Calu3 (cell line): ENCODE data around the gene ATP5F1D. TPM values are rescaled to one million over a fixed set of nuclear protein-coding genes. Genes with fewer than 3 reads are reported as not detected.

ENCODE experiments used
- BruUV-seq: library from RNA; stranded (reverse); fragments of 400-500 nt; replicated peaks from 2 replicates; lab custom pipeline; 2021; lab: Mats Ljungman, UMichigan
- CTCF ChIA-PET: fragments of 300-600 bp; sonication (Branson Sonifier 250); formaldehyde crosslinking; loops from one replicate; lab custom pipeline; 2022; ENCODE audit warnings: antibody characterized with exemption; lab: Charles Lee
- DNase-seq: peaks from one replicate; pipeline ENCODE4 v3.0.0; 2022
- H3K27ac Mint-ChIP-seq: one replicate; pipeline ENCODE4 v1.8.0; 2022; ENCODE audit warnings: mixed read lengths; ENCODE audit not compliant: unreplicated experiment
- H3K27me3 Mint-ChIP-seq: one replicate; pipeline ENCODE4 v1.8.0; 2022; ENCODE audit warnings: mixed read lengths; ENCODE audit not compliant: unreplicated experiment
- H3K36me3 Mint-ChIP-seq: one replicate; pipeline ENCODE4 v1.8.0; 2022; ENCODE audit warnings: mild to moderate bottlenecking, moderate library complexity, mixed read lengths; ENCODE audit not compliant: insufficient read depth, unreplicated experiment
- H3K4me1 Mint-ChIP-seq: one replicate; pipeline ENCODE4 v1.8.0; 2022; ENCODE audit warnings: mild to moderate bottlenecking, low read depth, mixed read lengths; ENCODE audit not compliant: unreplicated experiment
- H3K4me3 Mint-ChIP-seq: one replicate; pipeline ENCODE4 v1.8.0; 2022; ENCODE audit warnings: mild to moderate bottlenecking, low read depth, moderate library complexity, mixed read lengths; ENCODE audit not compliant: unreplicated experiment
- H3K9me3 Mint-ChIP-seq: one replicate; pipeline ENCODE4 v1.8.0; 2022; ENCODE audit warnings: low read depth, mixed read lengths; ENCODE audit not compliant: unreplicated experiment
- intact Hi-C: fragments of 100-400 bp; cut with micrococcal nuclease; formaldehyde crosslinking; loops from one replicate; pipeline ENCODE4 v1.10.0; 2022; ENCODE audit not compliant: unreplicated experiment
- total RNA-seq: library from RNA; stranded (reverse); gene quantifications from 2 replicates; pipeline ENCODE4 v1.2.3, GENCODE V29; 2022
- TF ChIP-seq, protein P1 (sequence below): fragments of 200-600 bp; IDR thresholded peaks from one replicate; pipeline ENCODE4 v1.8.0; 2022; ENCODE audit warnings: antibody characterized with exemption; ENCODE audit not compliant: unreplicated experiment

ATP5F1D gene
- total RNA-seq, 1 experiment from 2014 or later = 91.8 TPM

DNA sequence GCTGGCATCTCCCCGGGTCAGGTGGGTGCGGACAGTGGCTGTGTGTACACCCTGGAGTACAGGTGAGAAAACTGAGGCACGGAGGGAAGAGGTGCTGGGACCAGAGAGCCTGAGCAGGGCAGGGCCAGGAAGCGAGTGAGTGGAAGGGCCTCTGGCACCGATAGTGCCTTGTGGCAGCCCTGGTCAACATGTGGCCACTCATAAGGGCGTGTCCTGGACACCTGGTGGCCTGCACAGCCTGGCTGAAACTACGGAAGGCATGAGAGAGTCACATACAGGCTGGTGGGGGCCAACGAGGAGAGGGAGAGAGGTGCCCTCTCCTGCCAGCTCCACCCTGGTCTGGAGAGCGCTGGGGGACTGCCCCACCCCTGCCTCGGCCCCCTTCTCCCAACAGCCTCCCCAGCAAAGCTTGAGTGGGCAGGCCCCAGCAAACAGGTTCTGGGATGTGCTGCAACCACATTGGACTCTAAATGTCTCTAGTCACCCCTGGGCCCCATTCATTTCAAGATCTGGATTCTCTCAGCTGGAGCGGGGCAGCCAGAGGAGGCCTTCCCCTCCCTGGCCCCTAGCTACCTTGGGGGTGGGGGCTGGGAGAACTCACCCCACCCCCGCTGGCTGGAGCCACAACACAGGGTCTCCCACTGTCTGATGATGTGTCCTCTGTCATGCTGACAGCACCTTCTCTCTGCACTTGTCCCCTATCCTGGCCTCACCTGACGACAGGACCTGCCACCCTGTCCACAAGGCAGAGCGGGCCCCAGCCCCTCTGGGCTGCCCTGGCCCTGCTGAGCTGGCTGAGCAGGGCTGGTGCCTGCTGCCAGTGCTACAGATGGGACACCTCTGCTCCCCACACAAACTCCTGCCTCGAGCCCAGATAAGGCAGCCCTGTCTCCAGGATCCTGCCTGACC is 9.6 kb upstream of the ATP5F1D start:
- BruUV-seq = no TSS peak
- peaks cover 14% of the 10 kb centered on the region for H3K4me1 Mint-ChIP-seq
- intact Hi-C loops = no loop called here
- TF ChIP-seq, protein P1, sequence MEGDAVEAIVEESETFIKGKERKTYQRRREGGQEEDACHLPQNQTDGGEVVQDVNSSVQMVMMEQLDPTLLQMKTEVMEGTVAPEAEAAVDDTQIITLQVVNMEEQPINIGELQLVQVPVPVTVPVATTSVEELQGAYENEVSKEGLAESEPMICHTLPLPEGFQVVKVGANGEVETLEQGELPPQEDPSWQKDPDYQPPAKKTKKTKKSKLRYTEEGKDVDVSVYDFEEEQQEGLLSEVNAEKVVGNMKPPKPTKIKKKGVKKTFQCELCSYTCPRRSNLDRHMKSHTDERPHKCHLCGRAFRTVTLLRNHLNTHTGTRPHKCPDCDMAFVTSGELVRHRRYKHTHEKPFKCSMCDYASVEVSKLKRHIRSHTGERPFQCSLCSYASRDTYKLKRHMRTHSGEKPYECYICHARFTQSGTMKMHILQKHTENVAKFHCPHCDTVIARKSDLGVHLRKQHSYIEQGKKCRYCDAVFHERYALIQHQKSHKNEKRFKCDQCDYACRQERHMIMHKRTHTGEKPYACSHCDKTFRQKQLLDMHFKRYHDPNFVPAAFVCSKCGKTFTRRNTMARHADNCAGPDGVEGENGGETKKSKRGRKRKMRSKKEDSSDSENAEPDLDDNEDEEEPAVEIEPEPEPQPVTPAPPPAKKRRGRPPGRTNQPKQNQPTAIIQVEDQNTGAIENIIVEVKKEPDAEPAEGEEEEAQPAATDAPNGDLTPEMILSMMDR = no peak
- H3K9me3 Mint-ChIP-seq = no peaks in the 10 kb centered on the region
- H3K36me3 Mint-ChIP-seq = peaks cover 29% of the 10 kb centered on the region
- H3K4me3 Mint-ChIP-seq = no peak overlapping the region
- H3K27me3 Mint-ChIP-seq = no peaks in the 10 kb centered on the region
- CTCF ChIA-PET = no interaction called here
- DNase-seq = no peak
- no peak overlapping the region for H3K27ac Mint-ChIP-seq

DNA sequence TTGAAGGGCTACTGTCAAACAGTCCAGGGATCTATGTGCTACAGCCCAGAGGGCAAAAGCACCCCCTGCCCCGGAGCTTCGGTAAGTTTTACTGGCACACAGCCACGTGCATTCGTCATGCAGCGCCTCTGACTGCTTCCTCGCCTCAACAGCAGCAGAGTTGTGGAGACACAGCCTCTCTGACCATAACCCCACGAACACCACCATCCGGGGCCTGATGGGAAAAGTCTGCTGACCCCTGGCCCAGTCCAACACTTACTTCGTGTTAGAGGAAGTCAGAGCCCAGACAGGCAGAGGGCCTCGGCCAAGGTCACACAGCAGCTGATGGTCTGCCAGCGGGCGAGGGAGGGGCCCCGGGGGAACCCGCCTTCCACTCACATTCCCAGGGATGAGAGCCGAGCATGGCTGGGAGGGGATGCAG is 8.9 kb upstream of the ATP5F1D start:
- H3K27ac Mint-ChIP-seq = no peak overlapping the region
- CTCF ChIA-PET = no interaction called here
- BruUV-seq = no TSS peak

DNA sequence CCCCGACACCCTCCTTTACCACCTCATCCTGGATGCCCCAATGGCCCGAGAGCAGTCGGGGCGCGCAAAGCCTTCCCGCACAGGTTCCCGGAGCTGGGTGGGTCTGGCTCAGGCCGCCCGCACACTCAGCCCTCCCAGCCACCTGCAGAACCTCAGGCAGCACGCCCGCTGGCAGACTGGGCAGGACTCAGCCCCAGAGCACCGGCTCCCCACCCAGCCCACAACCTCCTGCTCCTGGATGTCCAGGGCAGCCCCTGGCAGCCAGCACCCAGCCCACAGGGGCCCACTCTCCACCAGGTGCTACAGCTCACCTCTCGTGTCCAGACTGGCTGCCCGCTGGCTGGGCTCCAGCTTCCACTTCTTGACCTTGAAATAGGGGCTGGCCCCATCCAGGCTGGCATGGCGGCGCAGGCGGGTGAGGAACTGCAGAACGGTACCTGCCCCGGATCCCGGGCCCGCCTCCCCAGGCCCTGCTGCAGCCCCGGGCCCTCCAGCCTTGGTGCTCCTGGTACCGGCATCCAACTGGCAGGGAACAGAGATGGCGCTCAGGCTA is 8.4 kb upstream of the ATP5F1D start:
- Mint-ChIP-seq H3K9me3 (no peaks in the 10 kb centered on the region), H3K27me3 (no peaks in the 10 kb centered on the region), H3K27ac (no peak overlapping the region), H3K4me3 (no peak overlapping the region), H3K4me1 (peaks cover 14% of the 10 kb centered on the region), H3K36me3 (peaks cover 25% of the 10 kb centered on the region)
- DNase-seq = no peak
- CTCF ChIA-PET = no interaction called here
- TF ChIP-seq, protein P1 = no peak
- BruUV-seq = no TSS peak
- intact Hi-C loops = no loop called here

More for the DNA sequence above, 8.9 kb upstream of the ATP5F1D start:
- TF ChIP-seq, protein P1 = no peak
- H3K27me3 Mint-ChIP-seq = no peaks in the 10 kb centered on the region
- intact Hi-C loops = no loop called here
- no peaks in the 10 kb centered on the region for H3K9me3 Mint-ChIP-seq
- peaks cover 28% of the 10 kb centered on the region for H3K36me3 Mint-ChIP-seq
- H3K4me1 Mint-ChIP-seq = peaks cover 14% of the 10 kb centered on the region
- H3K4me3 Mint-ChIP-seq = no peak overlapping the region
- no peak for DNase-seq

DNA sequence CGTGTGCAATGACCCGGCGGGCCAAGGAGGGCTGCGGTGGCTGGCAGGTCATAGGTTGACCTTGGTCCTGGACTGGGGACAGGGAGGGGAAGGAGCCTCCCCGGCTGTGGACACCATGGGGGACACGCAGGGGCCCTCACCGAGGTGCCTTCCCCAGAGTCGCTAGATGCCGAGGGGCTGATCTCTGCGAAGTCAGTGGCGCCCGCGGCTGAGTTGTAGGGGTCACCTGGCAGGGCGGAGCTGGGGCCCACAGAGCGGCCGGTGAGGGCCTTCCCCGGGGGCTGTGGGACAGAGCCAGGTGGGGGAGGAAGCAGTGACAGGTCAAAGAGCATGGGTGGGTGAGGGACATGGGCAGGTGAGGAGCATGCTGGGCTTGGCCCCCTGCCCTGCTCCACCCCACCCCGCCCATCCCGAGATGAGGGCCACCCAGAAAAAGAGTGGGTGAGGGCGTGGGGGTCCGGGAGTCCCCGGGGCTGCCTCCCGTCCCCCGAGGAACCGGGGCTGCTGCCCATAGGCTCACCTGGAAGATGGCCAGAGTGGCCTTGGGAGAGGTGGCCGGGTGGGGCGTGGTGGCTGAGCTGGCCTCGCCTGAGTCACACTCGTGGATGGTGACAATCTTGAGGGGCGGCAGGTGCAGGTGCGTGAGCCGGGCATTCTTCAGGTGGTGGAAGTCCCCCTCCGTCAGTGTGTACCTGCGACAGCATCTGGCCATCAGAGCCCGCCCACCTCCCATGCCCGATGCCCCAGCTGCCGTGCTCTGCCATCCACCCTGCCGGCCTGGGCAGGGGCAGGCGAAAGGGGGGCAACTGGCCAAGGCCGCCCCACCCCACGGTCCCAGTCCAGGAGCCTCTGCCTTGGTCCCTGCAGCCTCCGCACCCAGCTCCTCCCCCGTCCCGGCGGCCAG is 7.2 kb upstream of the ATP5F1D start:
- Mint-ChIP-seq H3K27ac (no peak overlapping the region), H3K4me3 (no peak overlapping the region), H3K9me3 (no peaks in the 10 kb centered on the region), H3K4me1 (peaks cover 22% of the 10 kb centered on the region), H3K27me3 (no peaks in the 10 kb centered on the region), H3K36me3 (peaks cover 33% of the 10 kb centered on the region)
- no peak for DNase-seq
- CTCF ChIA-PET = no interaction called here
- TF ChIP-seq, protein P1 = no peak
- no TSS peak for BruUV-seq
- intact Hi-C loops = no loop called here
